Measurements from ENCODE around the gene HOXC11. TPM values are rescaled to one million over a fixed set of nuclear protein-coding genes. Genes with fewer than 3 reads are reported as not detected.

HOXC11 gene
- total RNA-seq, 1 experiment from 2014 or later: 1.0 TPM

DNA sequence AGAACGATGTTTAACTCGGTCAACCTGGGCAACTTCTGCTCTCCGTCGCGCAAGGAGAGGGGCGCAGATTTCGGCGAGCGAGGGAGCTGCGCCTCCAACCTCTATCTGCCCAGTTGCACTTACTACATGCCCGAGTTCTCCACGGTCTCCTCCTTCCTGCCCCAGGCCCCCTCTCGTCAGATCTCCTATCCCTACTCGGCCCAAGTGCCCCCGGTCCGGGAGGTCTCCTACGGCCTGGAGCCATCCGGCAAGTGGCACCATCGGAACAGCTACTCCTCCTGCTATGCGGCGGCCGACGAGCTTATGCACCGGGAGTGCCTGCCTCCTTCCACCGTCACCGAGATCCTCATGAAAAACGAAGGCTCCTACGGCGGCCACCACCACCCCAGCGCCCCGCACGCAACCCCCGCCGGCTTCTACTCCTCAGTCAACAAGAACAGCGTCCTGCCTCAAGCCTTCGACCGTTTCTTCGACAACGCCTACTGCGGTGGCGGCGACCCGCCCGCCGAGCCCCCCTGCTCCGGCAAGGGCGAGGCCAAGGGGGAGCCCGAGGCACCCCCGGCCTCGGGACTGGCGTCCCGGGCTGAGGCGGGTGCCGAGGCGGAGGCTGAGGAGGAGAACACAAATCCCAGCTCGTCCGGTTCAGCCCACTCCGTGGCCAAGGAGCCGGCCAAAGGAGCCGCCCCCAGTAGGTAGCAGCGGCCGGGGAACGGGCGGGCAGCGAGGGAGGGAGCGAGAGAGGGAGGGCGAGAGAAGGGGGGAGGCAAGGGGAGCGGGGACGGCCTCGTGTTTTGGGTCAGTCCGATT lies 513 bp downstream of the HOXC11 start:
- no peak for DNase-seq (ENCODE audit: low spot score)

- DNase-seq (ENCODE audit: low spot score): peak; percentile 58
Observed at GRCh38 chr12:53974084-53975063, 1.4 kb downstream of the HOXC11 start, which contains the start of gene HOTAIR. Gene HOTAIR (minus strand): TSS chr12:53974954.

DNA sequence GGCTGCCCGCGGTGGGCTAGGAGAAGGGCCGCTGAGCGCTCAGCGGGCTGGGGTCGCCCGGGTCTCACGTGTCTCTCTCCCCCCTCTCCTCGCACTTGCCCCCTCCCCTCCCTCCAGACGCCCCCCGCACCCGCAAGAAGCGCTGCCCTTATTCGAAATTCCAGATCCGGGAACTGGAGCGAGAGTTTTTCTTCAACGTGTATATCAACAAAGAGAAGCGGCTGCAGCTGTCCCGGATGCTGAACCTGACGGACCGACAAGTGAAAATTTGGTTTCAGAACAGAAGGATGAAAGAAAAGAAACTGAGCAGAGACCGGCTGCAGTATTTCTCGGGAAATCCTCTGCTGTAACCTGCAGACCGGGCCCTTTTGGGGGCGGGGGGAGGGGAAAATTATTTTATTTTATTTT lies 2.1 kb downstream of the HOXC11 start:
- peak; percentile 21 for DNase-seq (ENCODE audit: low spot score)

GRCh38 chr12:53975479-53976152 lies 2.7 kb downstream of the HOXC11 start:
- DNase-seq (ENCODE audit: low spot score): no peak

DNA sequence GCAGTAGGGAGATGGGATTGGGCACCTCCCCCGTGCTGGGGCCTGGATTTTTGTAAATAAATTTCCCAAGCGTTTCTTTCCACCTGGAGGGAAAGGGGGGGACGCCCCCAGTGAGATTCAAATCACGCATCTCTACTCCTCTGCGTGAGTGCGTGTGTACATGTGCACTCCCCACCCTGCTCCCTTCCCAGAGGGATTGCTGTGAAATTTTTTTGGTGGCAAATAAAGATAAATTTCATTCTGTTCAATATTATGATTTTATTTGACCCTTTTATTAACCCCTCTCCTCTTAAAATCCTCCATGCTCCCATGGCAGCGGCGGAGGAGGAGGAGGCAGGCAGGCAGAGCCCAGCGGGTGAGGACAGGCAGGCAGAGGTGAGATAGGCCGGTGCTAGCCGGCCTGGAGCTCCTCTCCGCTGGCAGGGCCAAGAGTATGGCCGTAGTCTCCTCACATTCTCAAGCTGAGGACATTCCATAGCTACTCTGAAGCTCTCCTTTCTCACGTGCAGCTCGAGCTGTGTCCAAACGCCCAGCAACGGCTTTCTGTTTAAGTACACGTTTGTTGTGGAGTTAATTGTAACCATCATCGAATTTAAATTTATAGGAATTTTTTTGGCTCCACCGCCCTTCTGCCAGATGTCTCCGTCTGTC lies 3.4 kb downstream of the HOXC11 start:
- no peak for DNase-seq (ENCODE audit: low spot score)

DNA sequence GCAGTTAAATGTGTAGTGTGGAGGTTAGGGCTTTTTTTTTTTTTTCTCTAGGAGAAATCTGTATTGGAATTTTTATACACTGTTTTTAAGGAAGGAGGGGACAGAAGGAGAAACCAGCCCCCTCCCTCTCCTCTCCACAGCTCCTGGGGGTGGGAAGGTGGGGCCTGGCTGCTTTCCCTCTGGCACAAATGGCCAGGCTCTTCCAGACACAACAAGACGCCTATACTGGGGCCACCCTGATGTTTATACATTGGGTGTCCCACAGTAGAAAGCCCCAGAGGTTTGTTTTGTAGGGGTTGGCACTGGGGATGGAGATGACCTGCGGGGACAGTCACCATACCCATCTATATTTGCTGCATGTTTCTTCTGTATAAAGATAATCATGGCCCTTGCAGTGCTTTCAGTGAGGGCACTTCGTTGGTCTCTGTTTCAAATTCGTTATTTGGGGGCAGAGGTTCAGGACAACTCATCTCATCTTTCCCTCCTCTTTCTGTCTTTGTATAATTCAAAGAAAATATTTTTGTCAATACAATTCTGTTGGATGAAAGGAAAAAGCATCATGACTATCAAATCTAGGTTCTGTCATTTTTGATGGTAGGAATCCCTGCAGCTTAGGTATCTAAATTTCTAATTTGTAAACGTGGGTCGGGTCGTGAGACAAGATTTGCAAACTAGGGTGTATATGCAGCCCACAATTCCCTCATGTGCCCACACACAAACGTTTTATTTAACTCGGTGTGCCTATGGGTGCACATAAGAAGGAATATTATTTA lies 4.1 kb downstream of the HOXC11 start:
- DNase-seq (ENCODE audit: low spot score): no peak

GRCh38 chr12:53977596-53978445 lies 4.9 kb downstream of the HOXC11 start:
- no peak for DNase-seq (ENCODE audit: low spot score)

DNA sequence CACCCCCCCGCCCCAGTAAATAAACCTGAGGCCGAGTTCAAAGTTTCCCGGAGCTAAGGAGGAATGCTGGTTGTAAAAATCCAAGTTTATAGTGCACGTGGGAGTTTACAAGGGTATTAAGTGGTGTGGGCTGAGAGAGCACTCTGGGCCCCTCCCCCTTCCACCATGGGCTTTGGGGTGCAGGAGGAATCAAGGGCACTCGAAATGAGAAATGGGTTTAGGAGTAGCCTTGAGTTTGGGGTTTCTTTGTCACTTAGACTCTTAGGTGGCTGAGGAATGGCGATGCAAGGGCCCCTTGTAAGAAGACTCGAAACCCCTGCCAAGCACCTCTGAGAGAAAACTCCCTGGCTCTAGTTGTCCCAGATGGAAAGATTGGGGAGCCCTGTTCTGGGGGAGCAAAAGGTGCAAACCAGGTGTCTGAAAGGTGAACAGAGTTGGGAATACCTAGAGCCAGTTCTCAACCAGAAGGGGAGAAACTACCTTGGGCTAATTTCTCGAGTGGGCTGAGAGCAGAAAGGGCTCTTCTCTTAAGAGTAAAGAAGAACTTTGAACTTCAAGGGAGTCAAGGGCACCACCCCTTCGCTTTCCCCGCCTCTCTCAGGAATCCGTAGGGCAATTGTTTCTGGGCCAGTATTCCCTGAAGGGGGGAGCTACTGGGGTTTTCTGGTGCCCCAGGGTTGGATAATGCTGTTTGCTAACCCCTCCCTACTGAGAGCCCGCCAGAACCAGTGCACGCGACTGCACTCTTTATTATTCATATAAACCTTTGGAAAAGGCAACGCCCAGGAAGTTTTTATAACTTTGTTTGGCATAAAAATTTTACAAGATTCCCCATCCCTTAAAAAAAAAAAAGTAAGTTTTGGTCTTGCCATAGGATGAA lies 5.8 kb downstream of the HOXC11 start:
- no peak for DNase-seq (ENCODE audit: low spot score)

DNA sequence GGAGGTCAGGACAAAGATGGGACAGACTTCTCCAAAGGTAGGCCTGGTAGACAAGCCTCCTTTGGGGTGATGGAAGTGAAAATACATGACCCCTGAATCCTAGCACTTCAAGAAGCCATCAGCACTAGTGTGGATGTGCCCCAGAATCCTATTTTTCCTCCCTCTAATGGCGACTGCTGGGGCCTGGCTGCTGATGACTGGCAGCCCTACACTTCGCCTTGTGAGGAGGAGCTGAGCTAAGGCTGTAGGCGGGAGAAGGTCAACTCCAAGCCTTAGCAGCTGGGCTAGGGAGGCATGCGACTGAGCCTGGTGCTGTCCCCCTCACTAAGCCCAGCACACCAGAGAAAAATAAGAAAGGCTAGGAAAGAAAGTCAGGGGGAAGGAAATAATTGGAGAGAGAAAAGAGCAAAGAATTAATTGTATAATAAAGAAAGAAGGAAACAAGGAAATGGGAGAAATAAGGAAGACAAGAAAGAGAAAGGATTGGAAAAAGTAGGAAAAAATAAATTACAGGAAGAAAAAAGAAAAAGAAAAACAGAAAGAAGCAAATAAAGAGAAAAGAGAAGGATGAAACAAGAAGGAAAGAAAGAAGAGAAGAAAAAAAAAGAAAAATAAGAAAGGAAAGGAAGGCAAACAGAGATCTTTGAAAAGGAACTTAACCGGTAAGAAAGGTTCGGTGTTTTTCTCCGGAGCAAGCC lies 7.3 kb downstream of the HOXC11 start:
- DNase-seq (ENCODE audit: low spot score): no peak

- no peak for DNase-seq (ENCODE audit: low spot score)
Observed at GRCh38 chr12:53980802-53981496, 8.0 kb downstream of the HOXC11 start.

GRCh38 chr12:53981634-53982565 lies 9.0 kb downstream of the HOXC11 start:
- DNase-seq (ENCODE audit: low spot score): no peak

GRCh38 chr12:53982648-53983567 lies 10.0 kb downstream of the HOXC11 start:
- DNase-seq (ENCODE audit: low spot score): no peak

- no peak for DNase-seq (ENCODE audit: low spot score)
Observed at GRCh38 chr12:53983568-53983949, 10.6 kb downstream of the HOXC11 start.

- DNase-seq (ENCODE audit: low spot score): no peak
Observed at GRCh38 chr12:53983950-53984572, 11.1 kb downstream of the HOXC11 start.
